AG04449 (cell line): Measurements from ENCODE around the gene ADD3.

Experiments used
- CTCF ChIA-PET: fragments of 350-600 bp; formaldehyde crosslinking; extraction: SDS; loops from one replicate; lab custom pipeline; 2021; ENCODE audit warnings: antibody characterized with exemption; lab: Yijun Ruan, JAX
- POLR2A ChIA-PET: fragments of 400-600, 350-600 bp; formaldehyde crosslinking; extraction: SDS; loops from one replicate; lab custom pipeline; 2020; ENCODE audit warnings: antibody characterized with exemption, inconsistent platforms; lab: Yijun Ruan, JAX
- DNase-seq: peaks from one replicate; pipeline ENCODE4 v3.0.0-alpha.2; 2010; ENCODE audit warnings: low read depth, low spot score
- H3K4me3 ChIP-seq: 2 replicates; pipeline ENCODE4 v1.5.1; 2011; ENCODE audit warnings: low read depth, mild to moderate bottlenecking, control low read depth, low read length
- TF ChIP-seq, protein P1 (sequence below): IDR thresholded peaks from one replicate; pipeline ENCODE4 v1.5.1; 2011; ENCODE audit warnings: mild to moderate bottlenecking, moderate library complexity, low read length, control low read depth, inconsistent platforms; ENCODE audit not compliant: insufficient read depth; ENCODE audit errors: missing control alignments

The ADD3 gene

DNA sequence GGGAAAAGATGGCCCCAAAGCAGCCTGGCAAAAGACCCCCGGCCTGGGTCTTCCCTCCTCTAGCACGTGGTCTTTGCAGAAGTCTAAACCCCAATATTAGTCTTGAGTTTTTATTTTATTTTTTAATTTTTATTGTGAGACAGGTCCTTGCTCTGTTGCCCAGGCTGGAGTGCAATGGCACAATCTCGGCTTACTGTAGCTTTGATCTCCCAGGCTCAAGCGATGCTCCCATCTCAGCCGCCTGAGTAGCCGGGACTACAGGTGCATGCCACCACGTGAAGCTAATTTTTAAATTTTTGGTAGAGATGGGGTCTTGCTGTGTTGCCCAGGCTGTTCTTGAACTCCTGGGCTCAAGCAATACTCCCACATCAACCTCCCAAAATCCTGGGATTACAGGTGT, 159.4 kb downstream of the ADD3 start:
- H3K4me3 ChIP-seq = no peak overlapping the region
- DNase-seq = no peak
- TF ChIP-seq, protein P1, sequence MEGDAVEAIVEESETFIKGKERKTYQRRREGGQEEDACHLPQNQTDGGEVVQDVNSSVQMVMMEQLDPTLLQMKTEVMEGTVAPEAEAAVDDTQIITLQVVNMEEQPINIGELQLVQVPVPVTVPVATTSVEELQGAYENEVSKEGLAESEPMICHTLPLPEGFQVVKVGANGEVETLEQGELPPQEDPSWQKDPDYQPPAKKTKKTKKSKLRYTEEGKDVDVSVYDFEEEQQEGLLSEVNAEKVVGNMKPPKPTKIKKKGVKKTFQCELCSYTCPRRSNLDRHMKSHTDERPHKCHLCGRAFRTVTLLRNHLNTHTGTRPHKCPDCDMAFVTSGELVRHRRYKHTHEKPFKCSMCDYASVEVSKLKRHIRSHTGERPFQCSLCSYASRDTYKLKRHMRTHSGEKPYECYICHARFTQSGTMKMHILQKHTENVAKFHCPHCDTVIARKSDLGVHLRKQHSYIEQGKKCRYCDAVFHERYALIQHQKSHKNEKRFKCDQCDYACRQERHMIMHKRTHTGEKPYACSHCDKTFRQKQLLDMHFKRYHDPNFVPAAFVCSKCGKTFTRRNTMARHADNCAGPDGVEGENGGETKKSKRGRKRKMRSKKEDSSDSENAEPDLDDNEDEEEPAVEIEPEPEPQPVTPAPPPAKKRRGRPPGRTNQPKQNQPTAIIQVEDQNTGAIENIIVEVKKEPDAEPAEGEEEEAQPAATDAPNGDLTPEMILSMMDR = no peak
- POLR2A ChIA-PET = no interaction called here
- CTCF ChIA-PET = interaction anchor here (0.9 to 1.2 kb wide), 2 partner anchors 18 to 283 kb away, joined by 3 read pairs; no protein-coding TSS in a partner anchor

DNA sequence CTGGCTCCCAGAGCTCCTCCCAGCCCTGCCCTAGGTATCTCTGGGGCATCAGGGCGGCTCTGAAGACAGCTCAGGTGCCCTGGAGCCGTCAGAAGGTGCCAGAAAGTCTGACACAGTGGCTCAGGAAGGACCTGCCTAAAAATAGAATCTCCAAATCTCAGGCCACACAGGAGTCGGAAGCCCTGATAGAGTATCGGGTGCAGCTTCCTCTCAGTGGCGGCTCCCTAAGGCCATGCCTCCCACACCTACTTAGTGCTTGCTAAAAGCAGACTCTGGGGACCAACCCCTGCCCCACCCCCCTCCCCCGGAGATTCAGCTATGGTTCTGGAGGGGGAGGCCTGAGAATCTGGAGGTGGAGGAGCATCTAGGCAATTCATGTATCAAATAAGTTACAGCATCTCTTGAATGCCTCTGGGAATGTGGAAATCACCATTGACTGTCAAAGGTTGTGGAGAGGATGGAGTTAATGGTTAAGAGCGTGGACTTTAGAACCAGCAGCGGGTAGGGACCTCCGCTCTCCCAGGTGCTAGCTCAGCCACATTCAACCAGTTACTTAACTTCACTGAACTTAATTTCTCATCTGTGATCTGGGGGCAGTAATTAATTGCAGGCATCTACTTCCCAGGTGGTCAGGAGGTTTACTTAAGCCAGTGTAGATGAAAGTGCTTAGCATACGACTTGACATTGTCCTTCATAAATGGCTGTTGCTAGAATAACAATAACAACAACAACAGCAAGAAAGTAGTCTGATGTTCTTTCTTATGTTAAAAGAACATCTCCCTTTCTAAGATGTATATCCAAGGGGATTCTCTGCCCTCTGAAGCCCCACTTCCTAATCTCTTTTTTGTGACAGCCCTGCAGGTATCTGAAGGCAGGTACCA, 161.1 kb downstream of the ADD3 start:
- DNase-seq = no peak
- H3K4me3 ChIP-seq = no peak overlapping the region
- ChIA-PET CTCF (interaction anchor here (1.1 kb wide), 1 partner anchor 285 kb away, joined by 3 read pairs; no protein-coding TSS in a partner anchor), POLR2A (interaction anchor here (0.5 kb wide), 1 partner anchor 58 kb away, joined by 3 read pairs; no protein-coding TSS in a partner anchor)
- TF ChIP-seq, protein P1 = no peak

DNA sequence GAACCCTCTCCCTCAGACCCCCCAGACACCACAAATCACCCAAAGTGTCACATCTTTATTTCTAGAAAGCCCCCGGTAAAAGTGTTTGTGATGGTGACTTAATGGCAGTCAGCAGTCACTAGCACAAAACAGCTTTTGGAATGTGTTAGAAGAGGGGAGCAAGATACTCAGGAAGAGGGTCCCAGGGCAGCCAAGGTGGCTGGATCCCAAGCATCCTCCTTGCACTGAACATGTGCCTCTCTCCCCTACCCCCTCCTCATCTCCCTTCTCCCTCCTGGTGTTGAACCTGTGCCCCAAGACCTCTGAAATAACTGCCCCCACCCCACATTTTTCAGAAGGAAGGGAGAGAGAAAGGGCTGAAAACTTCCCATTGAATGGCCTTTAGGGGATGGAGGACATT, 161.8 kb downstream of the ADD3 start:
- TF ChIP-seq, protein P1 = no peak

DNA sequence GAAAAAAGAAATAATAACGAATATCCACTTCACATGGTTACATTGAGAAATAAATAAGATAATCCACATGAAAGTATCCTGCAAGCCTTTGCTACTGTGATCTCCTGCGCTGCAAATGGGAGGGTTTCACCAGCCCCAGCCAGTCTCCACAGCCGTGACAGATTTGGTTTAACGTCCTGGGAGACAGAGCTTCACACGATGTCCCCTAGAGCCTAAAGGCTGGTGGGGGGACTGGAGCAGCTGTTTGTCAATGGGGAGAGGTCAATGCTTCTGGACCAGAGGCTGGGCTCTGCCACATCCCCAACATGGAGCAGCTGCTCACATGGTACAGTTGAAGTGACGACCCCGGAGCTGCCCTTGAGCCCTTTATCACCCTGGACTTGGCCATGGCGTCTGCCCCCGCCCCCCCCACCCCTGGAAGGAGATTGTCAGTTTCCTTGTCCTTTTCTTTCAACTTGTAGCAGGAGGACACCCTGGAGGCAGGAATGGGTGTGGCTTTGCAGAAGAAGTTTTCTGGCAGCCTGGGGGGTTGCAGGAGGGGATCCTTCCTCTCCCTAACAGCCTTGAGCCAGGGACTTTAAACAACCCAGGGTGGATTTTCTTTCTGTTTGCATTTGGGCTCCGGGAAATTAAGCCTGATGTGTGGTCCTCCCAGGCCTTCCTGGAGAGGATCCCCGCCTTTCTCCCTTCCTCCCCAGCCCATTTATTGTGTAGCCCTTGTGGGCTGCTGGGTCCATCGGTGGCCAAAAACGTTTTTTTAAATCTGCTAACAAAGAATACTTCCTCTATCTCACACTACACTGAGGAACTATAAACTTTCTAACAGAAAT, 162.6 kb downstream of the ADD3 start:
- ChIA-PET CTCF (no interaction called here), POLR2A (no interaction called here)
- no peak for DNase-seq
- no peak overlapping the region for H3K4me3 ChIP-seq
- TF ChIP-seq, protein P1 = no peak

More for the DNA sequence above, 161.8 kb downstream of the ADD3 start:
- no peak for DNase-seq
- POLR2A ChIA-PET = no interaction called here
- CTCF ChIA-PET = interaction anchor here (1.1 kb wide), 1 partner anchor 285 kb away, joined by 3 read pairs; no protein-coding TSS in a partner anchor
- H3K4me3 ChIP-seq = no peak overlapping the region

DNA sequence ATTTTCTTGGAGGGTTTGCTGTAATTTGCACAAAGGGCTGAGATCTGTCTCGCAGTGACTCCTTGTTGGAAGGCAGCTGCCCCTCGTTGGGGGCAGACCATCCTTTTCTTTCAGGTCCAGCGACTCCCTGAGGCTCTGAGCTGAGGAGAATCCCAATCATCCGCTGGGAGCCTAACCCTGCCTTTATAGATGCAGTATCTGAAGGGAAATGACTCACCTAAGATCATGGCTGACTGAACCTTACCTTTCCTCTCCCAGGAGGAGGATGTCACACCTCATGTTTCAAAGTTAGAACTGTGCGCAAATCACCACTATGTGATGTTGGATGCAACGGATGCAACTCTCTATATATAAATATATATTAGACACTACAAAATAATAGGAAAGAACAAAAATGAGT, 163.2 kb downstream of the ADD3 start:
- no peak for DNase-seq
- H3K4me3 ChIP-seq = no peak overlapping the region
- CTCF ChIA-PET = no interaction called here
- POLR2A ChIA-PET = no interaction called here
- TF ChIP-seq, protein P1 = no peak

DNA sequence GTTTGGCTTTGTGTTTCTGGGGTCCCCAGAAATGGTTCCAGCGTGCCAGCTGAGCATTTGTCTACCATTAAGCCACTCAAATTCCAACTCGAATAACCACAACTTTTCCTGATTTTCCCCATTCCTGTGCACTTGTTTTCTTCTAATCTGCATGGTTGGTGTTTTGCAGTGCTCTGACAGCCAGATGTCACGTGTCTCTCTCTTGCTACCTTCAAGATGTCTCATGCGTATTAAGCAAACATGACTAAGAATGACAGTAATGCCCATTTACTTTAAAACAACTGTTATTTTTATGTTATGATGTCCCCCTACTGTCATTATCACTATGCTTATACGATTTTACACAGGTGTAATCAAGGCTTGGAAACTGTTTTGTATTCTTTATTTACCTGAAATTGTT, 164.4 kb downstream of the ADD3 start:
- POLR2A ChIA-PET = no interaction called here
- DNase-seq = no peak
- H3K4me3 ChIP-seq = no peak overlapping the region
- TF ChIP-seq, protein P1 = no peak
- CTCF ChIA-PET = no interaction called here
